ENCODE measurements around the gene DENND1A. TPM values are rescaled to one million over a fixed set of nuclear protein-coding genes. Genes with fewer than 3 reads are reported as not detected.

Gene DENND1A
- total and polyA plus RNA-seq, 2 of the 13 experiments (the other 11 are each of a cell fraction or from before 2014, with no cell fraction given): 14.8 to 30.1 TPM

GRCh38 chr9:123422635-123423310 is 507.2 kb downstream of the DENND1A start:
- no peak for ATAC-seq
- Histone ChIP-seq H3K27me3 (ENCODE audit: control insufficient read depth in 1 of 2, insufficient read depth in 2 of 2, low read length in 2 of 2) (no peaks in the 10 kb centered on the region), H3K4me2 (ENCODE audit: low read depth, low read length) (no peak overlapping the region), H3K79me2 (ENCODE audit: insufficient read depth, low read length) (no peaks in the 10 kb centered on the region), H3K4me1 (ENCODE audit: insufficient read depth, low read length) (no peaks in the 10 kb centered on the region), H2AFZ (ENCODE audit: low read length) (no peak overlapping the region), H3K9ac (ENCODE audit: insufficient read depth, low read depth, low read length) (no peak overlapping the region), H4K20me1 (ENCODE audit: insufficient read depth, low read length) (no peaks in the 10 kb centered on the region), H3K4me3 (replicated peaks in 1 of 3; ENCODE audit: insufficient read depth in 1 of 3, low read depth in 2 of 3, low read length in 3 of 3) (no peak overlapping the region), H3K9me3 (ENCODE audit: low read length) (no peaks in the 10 kb centered on the region), H3K36me3 (replicated peaks in 1 of 2; ENCODE audit: control insufficient read depth in 1 of 2, insufficient read depth in 2 of 2, low read length in 2 of 2) (peaks cover 9 to 52% of the 10 kb centered on the region in 2 experiments; a peak in 4 of 5 replicates), H3K27ac (ENCODE audit: extremely low read length, insufficient read depth, low read length) (no peak overlapping the region)
- intact Hi-C loops (cut with micrococcal nuclease; ENCODE audit: unreplicated experiment) (no loop called here), in situ Hi-C loops (cut with HindIII; ENCODE audit: extremely low pct_ligation_motif_present, low pct_unique_long_range_greater_than_20kb) (loop anchor here (25.0 kb wide), 1 partner anchor 615 kb away; no protein-coding TSS in a partner anchor)
- TF ChIP-seq ZNF121 (CRISPR knock-in tag; IDR thresholded peaks at IDR 0.05) (no peak), ZNF614 (CRISPR knock-in tag; IDR thresholded peaks at IDR 0.05; ENCODE audit: borderline replicate concordance) (no peak)
- no TSS peak for BruUV-seq (replicated peaks)
- ChIA-PET CTCF (ENCODE audit: low intra/inter-chr PET ratio, low total read pairs) (no interaction called here), POLR2A (no interaction called here)
- no peak for DNase-seq (ENCODE audit: low spot score)
- no peak for FAIRE-seq
- 92% methylated on average over 15 of the region's 21 CpGs for WGBS (ENCODE audit: low lambda C conversion rate)

- Histone ChIP-seq H4K20me1 (ENCODE audit: insufficient read depth, low read length) (no peaks in the 10 kb centered on the region), H3K27me3 (ENCODE audit: control insufficient read depth in 1 of 2, insufficient read depth in 2 of 2, low read length in 2 of 2) (no peaks in the 10 kb centered on the region), H3K36me3 (replicated peaks in 1 of 2; ENCODE audit: control insufficient read depth in 1 of 2, insufficient read depth in 2 of 2, low read length in 2 of 2) (peaks cover 9 to 44% of the 10 kb centered on the region in 2 experiments; a peak in 4 of 5 replicates), H3K4me1 (ENCODE audit: insufficient read depth, low read length) (no peaks in the 10 kb centered on the region), H3K9me3 (ENCODE audit: low read length) (no peaks in the 10 kb centered on the region), H3K4me3 (replicated peaks in 1 of 3; ENCODE audit: insufficient read depth in 1 of 3, low read depth in 2 of 3, low read length in 3 of 3) (no peak overlapping the region), H3K4me2 (ENCODE audit: low read depth, low read length) (no peak overlapping the region), H3K9ac (ENCODE audit: insufficient read depth, low read depth, low read length) (no peak overlapping the region), H2AFZ (ENCODE audit: low read length) (no peak overlapping the region), H3K27ac (ENCODE audit: extremely low read length, insufficient read depth, low read length) (no peak overlapping the region), H3K79me2 (ENCODE audit: insufficient read depth, low read length) (no peaks in the 10 kb centered on the region)
- BruUV-seq (replicated peaks): no TSS peak
- CTCF ChIA-PET (ENCODE audit: low intra/inter-chr PET ratio, low total read pairs): no interaction called here
- in situ Hi-C loops (cut with HindIII; ENCODE audit: extremely low pct_ligation_motif_present, low pct_unique_long_range_greater_than_20kb) (loop anchor here (25.0 kb wide), 1 partner anchor 615 kb away; no protein-coding TSS in a partner anchor), intact Hi-C loops (cut with micrococcal nuclease; ENCODE audit: unreplicated experiment) (no loop called here)
- DNase-seq (ENCODE audit: low spot score) (no peak), ATAC-seq (no peak), FAIRE-seq (no peak)
- WGBS (ENCODE audit: low lambda C conversion rate): 95% methylated on average over 8 of the region's 8 CpGs
- POLR2A ChIA-PET: no interaction called here
- TF ChIP-seq PRDM10 (CRISPR knock-in tag; IDR thresholded peaks at IDR 0.05; ENCODE audit: low read depth): no peak
- no peak for TF ChIP-seq ZFYVE20 (CRISPR knock-in tag; IDR thresholded peaks at IDR 0.05; ENCODE audit: borderline replicate concordance, low read depth)
- TF ChIP-seq ZNF337 (CRISPR knock-in tag; IDR thresholded peaks at IDR 0.05; ENCODE audit: borderline replicate concordance, low read depth): no peak
- TF ChIP-seq SAP130 (CRISPR knock-in tag; IDR thresholded peaks at IDR 0.05; ENCODE audit: low read depth): no peak
- TF ChIP-seq GRHL1 (CRISPR knock-in tag; conservative IDR thresholded peaks at IDR 0.05): no peak
- no peak for TF ChIP-seq TP53 (CRISPR knock-in tag; conservative IDR thresholded peaks at IDR 0.05)
- no peak for TF ChIP-seq ZNF776 (CRISPR knock-in tag; IDR thresholded peaks at IDR 0.05)
- TF ChIP-seq RARA (CRISPR knock-in tag; IDR thresholded peaks at IDR 0.05): no peak
- TF ChIP-seq BATF2 (CRISPR knock-in tag; IDR thresholded peaks at IDR 0.05): no peak
Measured at GRCh38 chr9:123421801-123422455, 508.0 kb downstream of the DENND1A start.
